SIG-M5 (cell line): ENCODE results near the gene PPIH.
A peak's percentile ranks its signal among the peaks of the same experiment; 100 is the strongest.
"Not testable (repeated sequence)": the region's sequence is repeated elsewhere in the genome, so short reads cannot be mapped to it uniquely, and the experiment has no call there.

Source experiments
- DNase-seq: peaks from one replicate; lab custom pipeline; 2025; lab: John Stamatoyannopoulos, UW

PPIH gene

GRCh38 chr1:42657981-42658876 lies at the start of gene PPIH:
TSS of gene PPIH (plus strand) at chr1:42658423. CDS start at chr1:42658447, 24 bp downstream.
- DNase-seq = peak; percentile 62

- DNase-seq = no peak
These were observed 44.5 kb upstream of the PPIH start for GRCh38 chr1:42613803-42614131.

GRCh38 chr1:42618866-42619265 lies 39.4 kb upstream of the PPIH start:
- no peak for DNase-seq

- DNase-seq = no peak
These were observed 37.9 kb upstream of the PPIH start for GRCh38 chr1:42620307-42620706.

- DNase-seq = not testable (repeated sequence)
These were observed 37.0 kb upstream of the PPIH start for GRCh38 chr1:42621180-42621579.

GRCh38 chr1:42627205-42627604 lies 31.0 kb upstream of the PPIH start:
- DNase-seq = not testable (repeated sequence)

GRCh38 chr1:42639116-42639515 lies 19.1 kb upstream of the PPIH start:
- DNase-seq = no peak

GRCh38 chr1:42646056-42646455 lies 12.2 kb upstream of the PPIH start:
- DNase-seq = no peak

GRCh38 chr1:42657201-42657600 lies 1.0 kb upstream of the PPIH start:
- DNase-seq = no peak

- no peak for DNase-seq
These were observed 684 bp downstream of the PPIH start for GRCh38 chr1:42658877-42659337.

- DNase-seq = no peak
These were observed 2.8 kb downstream of the PPIH start for GRCh38 chr1:42660907-42661500.

GRCh38 chr1:42669936-42670335 lies 11.7 kb downstream of the PPIH start:
- no peak for DNase-seq

GRCh38 chr1:42670425-42670824 lies 12.2 kb downstream of the PPIH start:
- DNase-seq = no peak

- no peak for DNase-seq
These were observed 16.0 kb downstream of the PPIH start for GRCh38 chr1:42674214-42674613.

- DNase-seq = no peak
These were observed 16.5 kb downstream of the PPIH start for GRCh38 chr1:42674682-42675081.

GRCh38 chr1:42675467-42675866 lies 17.2 kb downstream of the PPIH start:
- no peak for DNase-seq

- DNase-seq = no peak
These were observed 18.4 kb downstream of the PPIH start for GRCh38 chr1:42676534-42677087.

GRCh38 chr1:42679364-42679983 lies 21.3 kb downstream of the PPIH start:
- peak; percentile 52 for DNase-seq

GRCh38 chr1:42680055-42680454 lies 21.8 kb downstream of the PPIH start:
- DNase-seq = no peak

- no peak for DNase-seq
These were observed 22.9 kb downstream of the PPIH start for GRCh38 chr1:42680921-42681683.

GRCh38 chr1:42681741-42682483 lies 23.7 kb downstream of the PPIH start, which contains the start of gene YBX1:
TSS of gene YBX1 (plus strand) at chr1:42682418. CDS start at chr1:42682566, 148 bp downstream.
- peak; percentile 94 for DNase-seq
